Effector memory CD4-positive, alpha-beta T cell (primary cell): ENCODE measurements around the gene TECPR1.

Source experiments
- DNase-seq, 3 donors: peaks; one replicate each; pipeline ENCODE4 v3.0.0-alpha.2; 2020
- H3K27ac ChIP-seq: 2 replicates; pipeline ENCODE4 v1.7.0; 2013; ENCODE audit warnings: mild to moderate bottlenecking, low read length, moderate library complexity; ENCODE audit not compliant: insufficient read depth, poor library complexity, severe bottlenecking
- H3K27me3 ChIP-seq: replicated peaks from 2 replicates; pipeline ENCODE4 v1.7.0; 2013; ENCODE audit warnings: mild to moderate bottlenecking, low read length; ENCODE audit not compliant: insufficient read depth, control insufficient read depth, poor library complexity, severe bottlenecking
- H3K36me3 ChIP-seq: 2 replicates; pipeline ENCODE4 v1.7.0; 2013; ENCODE audit warnings: mild to moderate bottlenecking, low read length, moderate library complexity; ENCODE audit not compliant: control insufficient read depth, insufficient read depth
- H3K4me1 ChIP-seq: 2 replicates; pipeline ENCODE4 v1.7.0; 2013; ENCODE audit warnings: low read length, mild to moderate bottlenecking; ENCODE audit not compliant: control insufficient read depth, insufficient read depth, poor library complexity, severe bottlenecking
- H3K4me3 ChIP-seq: 2 replicates; pipeline ENCODE4 v1.7.0; 2013; ENCODE audit warnings: low read length, low read depth, mild to moderate bottlenecking; ENCODE audit not compliant: insufficient read depth, poor library complexity, severe bottlenecking
- H3K9me3 ChIP-seq: 2 replicates; pipeline ENCODE4 v1.7.0; 2013; ENCODE audit warnings: mild to moderate bottlenecking, low read length, moderate library complexity; ENCODE audit not compliant: control insufficient read depth

Gene TECPR1

DNA sequence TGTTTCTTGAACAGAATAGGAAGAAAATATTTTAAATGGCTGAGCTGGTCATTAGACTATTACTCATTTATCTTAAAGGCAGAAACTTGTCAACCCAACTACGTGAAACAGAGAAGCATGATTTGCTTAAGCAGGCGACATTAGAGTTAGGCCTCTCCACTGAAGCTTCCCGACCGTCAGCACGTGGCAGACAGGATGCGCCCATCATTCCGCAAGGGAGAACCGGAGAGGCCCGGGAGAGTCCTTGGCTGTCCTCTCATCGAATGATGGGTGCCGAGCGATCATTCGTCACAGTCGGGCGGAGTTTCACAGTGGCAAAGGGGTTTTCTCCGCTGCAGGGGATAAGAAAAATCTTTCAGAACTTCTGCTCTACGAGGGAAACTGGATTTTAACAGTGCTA lies 41.2 kb upstream of the TECPR1 start:
- peaks cover 9% of the 10 kb centered on the region for H3K36me3 ChIP-seq
- H3K27ac ChIP-seq = no peak overlapping the region
- H3K4me1 ChIP-seq = no peaks in the 10 kb centered on the region
- H3K9me3 ChIP-seq = no peaks in the 10 kb centered on the region
- H3K27me3 ChIP-seq = no peaks in the 10 kb centered on the region
- H3K4me3 ChIP-seq = no peak overlapping the region
- DNase-seq = no peak

DNA sequence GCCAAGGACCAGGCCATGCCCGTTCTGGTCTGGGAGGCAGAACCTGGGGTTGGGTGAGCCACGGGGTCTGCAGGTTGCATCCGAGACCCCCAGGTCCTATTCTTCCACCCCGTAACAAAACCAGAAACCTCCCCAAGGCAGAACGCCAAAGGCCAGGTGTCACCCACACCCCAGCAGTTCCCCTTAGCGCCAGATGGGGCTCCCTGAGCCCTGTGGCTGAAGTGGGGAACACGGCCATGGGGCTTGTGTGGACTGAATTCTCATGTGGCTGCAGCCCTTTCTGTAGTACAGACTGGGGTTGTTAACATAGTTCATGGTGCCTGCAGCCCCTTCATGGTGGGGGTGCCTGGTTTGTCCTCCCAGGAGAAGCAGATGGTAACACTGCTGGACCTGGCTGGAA lies 39.7 kb upstream of the TECPR1 start:
- peaks cover 9% of the 10 kb centered on the region for H3K36me3 ChIP-seq
- H3K4me3 ChIP-seq = no peak overlapping the region
- no peaks in the 10 kb centered on the region for H3K9me3 ChIP-seq
- DNase-seq = no peak
- no peaks in the 10 kb centered on the region for H3K4me1 ChIP-seq
- H3K27me3 ChIP-seq = no peaks in the 10 kb centered on the region
- H3K27ac ChIP-seq = no peak overlapping the region

DNA sequence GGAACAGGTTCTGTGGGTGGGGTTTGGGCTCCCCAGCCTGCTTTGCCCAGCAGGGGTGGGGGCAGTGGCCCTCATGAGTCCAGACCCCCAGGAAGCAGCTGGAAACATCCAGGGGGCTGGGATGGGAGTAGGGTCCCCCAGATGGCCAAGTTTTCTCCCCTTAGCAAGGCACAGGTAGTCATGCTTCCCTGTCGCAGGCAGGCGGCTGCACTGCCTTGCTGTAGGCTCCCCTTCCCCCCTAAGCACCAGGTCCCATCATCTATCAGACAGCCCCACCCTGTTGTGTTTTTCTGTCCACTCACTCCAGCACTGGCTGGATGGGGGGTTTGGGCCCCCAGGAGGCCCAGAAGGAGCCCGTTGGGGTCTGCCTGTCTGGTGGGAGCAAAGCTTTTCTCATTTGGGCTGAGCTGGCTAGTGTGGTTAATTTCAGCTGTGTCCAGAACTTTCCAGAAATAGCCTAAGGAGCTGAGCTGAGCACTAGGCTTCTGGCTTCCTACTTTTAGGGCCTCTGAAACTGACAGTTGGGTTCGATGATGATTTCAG lies 37.4 kb upstream of the TECPR1 start:
- Histone ChIP-seq H3K9me3 (no peaks in the 10 kb centered on the region), H3K36me3 (peaks cover 9% of the 10 kb centered on the region), H3K27me3 (no peaks in the 10 kb centered on the region), H3K4me1 (peaks cover 2% of the 10 kb centered on the region), H3K4me3 (no peak overlapping the region), H3K27ac (no peak overlapping the region)
- no peak for DNase-seq

DNA sequence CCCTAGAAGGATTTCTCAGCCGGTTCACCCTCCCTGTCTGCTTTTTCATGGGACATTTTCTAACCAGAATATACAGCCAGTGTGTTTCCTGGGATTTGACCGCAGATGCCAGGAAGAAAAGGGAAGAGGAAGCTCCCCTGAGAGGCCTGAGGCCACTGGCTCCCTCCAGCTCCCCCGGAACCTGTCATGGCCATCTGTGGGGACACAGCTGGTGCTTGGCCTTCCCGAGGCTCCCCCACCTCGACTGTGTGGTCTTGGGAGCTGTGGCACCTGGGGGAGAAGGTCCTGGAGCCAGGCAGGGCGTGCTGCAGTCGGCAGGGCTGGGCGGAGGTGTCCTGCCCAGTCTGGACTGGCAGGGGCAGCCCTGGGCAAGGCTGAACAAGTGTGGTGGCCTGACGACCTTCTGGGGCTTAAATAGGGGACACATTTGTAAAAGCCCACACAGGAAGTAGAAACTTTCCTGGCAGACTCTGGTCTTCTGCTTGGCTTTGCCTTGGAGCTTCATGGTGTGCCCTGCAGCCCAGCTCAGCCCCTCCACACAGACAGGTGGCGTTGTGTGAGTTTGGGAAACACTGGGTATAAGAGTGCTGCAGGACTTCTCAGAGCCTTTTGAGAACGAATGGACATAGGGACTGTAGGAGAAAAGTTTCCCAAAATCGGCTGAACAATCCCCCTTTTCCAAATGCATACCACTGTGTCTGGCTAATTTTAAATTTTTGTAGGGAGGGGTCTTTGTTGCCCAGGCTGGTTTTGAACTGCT lies 36.2 kb upstream of the TECPR1 start:
- no peak overlapping the region for H3K27ac ChIP-seq
- DNase-seq = no peak
- H3K27me3 ChIP-seq = no peaks in the 10 kb centered on the region
- H3K4me1 ChIP-seq = peaks cover 9% of the 10 kb centered on the region
- no peak overlapping the region for H3K4me3 ChIP-seq
- no peaks in the 10 kb centered on the region for H3K9me3 ChIP-seq
- H3K36me3 ChIP-seq = peaks cover 3% of the 10 kb centered on the region

DNA sequence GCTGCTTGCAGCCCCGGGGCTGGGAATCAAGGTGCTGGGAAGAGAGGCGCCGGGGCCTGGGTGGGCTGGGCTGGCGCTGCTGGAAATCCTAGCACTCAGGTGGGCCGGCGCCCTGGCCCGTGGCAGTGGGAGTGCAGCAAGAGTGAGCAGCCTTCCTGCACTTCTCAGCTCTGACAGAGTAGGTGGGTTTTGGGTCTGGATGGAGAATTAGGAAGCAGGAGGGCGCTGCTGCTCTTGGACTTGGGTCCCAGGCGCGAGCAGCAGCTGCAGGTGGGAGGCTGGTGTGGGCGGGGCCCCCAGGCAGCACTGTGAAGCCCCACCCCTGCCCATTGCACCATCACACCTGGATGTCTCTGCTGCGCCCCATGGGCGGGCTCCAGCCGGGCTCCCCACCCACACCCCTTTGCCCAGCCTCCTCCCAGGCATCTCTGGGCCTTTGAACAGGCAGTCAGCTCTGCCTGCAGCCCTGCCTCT lies 35.5 kb upstream of the TECPR1 start:
- DNase-seq = no peak
- peaks cover 16% of the 10 kb centered on the region for H3K4me1 ChIP-seq

DNA sequence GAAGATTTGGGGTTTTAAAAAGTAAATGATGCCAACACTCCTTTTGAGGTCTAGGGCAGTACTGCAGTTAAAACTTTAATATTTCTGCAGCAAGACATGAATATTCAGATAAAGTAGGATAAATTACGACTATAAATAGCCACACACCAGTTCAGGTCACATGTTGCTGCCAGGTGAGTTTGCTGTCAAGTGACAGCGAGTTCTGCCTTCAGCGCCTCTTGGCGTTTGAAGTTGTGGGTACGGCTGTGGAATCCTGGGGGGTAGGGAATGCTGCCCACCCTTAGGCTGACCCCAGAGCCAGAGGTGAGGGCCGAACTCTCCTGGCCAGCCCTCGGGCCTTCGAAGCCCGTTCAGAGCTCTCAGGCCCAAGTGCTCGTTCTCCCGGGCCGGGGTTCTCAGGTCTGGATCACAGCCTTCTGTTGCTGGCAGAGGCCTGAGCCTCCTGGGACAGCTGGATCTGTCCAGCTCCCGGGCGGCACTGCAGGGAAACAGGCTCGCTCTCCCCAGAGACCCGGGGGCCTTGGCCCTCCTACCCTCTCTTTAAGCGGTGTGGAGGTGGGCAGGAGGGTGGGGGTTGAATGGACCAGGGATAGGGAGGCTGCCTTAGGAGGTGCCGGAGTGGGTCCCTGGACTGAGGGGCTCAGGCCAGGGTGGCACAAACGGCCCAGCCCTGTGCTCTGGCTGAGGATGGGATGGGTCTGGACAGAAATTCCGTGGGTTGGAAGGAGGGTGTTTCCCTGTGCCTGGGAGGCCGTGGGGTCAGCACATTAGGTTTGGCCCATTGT lies 34.9 kb upstream of the TECPR1 start:
- no peak overlapping the region for H3K27ac ChIP-seq
- no peaks in the 10 kb centered on the region for H3K9me3 ChIP-seq
- peaks cover 23% of the 10 kb centered on the region for H3K4me1 ChIP-seq
- DNase-seq = no peak
- H3K27me3 ChIP-seq = no peaks in the 10 kb centered on the region
- H3K36me3 ChIP-seq = no peaks in the 10 kb centered on the region
- no peak overlapping the region for H3K4me3 ChIP-seq

More for the DNA sequence above, 35.5 kb upstream of the TECPR1 start:
- Histone ChIP-seq H3K4me3 (no peak overlapping the region), H3K9me3 (no peaks in the 10 kb centered on the region), H3K36me3 (no peaks in the 10 kb centered on the region), H3K27ac (no peak overlapping the region), H3K27me3 (no peaks in the 10 kb centered on the region)

DNA sequence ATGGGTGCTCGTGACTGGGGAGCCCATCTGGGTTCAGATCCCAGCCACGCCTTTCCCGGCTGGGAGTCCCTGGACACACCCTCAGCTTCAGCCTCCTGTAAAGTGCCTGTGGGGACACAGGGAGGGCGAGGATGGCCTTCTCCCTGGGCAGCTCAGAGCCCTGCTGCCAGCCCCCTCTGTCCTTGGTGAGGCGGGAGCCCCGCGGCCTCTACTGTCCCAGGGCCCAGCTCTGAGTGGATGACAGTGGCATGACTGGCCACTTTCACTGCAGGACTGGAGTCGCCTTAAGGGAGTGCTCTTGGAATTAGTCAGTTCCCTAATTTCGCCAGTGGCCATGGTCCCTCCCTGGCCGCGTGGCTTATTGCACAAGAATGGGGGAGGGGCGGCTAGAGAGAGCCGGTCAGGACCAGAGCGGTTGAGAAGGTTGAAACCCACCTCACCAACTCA lies 34.1 kb upstream of the TECPR1 start:
- no peaks in the 10 kb centered on the region for H3K36me3 ChIP-seq
- H3K27ac ChIP-seq = no peak overlapping the region
- H3K9me3 ChIP-seq = no peaks in the 10 kb centered on the region
- no peak for DNase-seq
- peaks cover 23% of the 10 kb centered on the region for H3K4me1 ChIP-seq
- no peaks in the 10 kb centered on the region for H3K27me3 ChIP-seq
- no peak overlapping the region for H3K4me3 ChIP-seq

DNA sequence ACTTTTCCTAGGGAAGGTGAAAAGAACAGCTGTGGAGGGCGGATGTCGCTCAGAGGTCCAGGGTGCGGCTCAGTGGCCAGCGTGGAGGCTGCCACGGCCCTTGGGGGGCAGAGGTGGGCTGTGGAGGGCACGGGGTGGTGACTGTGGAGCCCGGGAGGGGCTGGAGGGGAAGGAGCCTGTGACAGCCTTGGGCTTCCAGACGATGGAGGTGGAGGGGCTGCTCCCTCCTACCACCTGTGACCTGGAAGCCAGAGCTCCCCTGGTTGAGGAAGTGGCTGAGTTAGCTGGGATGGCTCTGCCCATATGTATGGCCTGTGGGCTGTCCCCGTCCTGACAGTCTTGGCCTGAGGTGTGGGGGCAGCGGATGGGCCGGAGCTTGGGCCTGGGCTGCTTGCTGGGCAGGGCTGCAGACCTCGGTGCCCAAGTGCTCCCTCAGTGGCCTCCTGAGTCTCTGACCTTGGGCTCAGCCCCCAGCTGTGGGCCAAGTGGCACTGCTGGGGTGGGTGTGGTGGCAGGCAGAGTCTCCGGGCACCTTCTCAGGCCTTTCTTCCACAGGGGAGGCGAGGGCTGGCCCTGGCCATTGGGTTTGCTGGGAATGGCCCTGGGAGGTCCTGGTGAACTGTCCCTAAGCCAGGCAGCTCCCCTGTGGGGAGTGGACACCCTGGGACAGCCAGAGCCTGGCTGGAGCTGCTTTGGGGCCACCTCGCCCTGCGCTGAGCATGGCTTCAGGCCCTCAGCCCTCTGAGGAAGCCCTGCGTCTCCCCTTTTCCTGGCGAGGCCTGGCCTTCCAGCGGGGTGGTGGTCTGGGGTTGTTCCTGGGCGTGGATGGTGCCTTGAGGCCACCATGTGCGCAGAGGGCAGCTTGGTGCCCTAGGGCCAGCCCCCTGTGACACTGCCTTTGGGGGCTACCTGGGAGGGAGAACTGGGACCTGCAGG lies 33.4 kb upstream of the TECPR1 start:
- H3K27ac ChIP-seq = no peak overlapping the region
- no peaks in the 10 kb centered on the region for H3K27me3 ChIP-seq
- H3K4me1 ChIP-seq = peaks cover 27% of the 10 kb centered on the region
- no peak for DNase-seq
- H3K36me3 ChIP-seq = no peaks in the 10 kb centered on the region
- H3K4me3 ChIP-seq = no peak overlapping the region
- H3K9me3 ChIP-seq = no peaks in the 10 kb centered on the region

DNA sequence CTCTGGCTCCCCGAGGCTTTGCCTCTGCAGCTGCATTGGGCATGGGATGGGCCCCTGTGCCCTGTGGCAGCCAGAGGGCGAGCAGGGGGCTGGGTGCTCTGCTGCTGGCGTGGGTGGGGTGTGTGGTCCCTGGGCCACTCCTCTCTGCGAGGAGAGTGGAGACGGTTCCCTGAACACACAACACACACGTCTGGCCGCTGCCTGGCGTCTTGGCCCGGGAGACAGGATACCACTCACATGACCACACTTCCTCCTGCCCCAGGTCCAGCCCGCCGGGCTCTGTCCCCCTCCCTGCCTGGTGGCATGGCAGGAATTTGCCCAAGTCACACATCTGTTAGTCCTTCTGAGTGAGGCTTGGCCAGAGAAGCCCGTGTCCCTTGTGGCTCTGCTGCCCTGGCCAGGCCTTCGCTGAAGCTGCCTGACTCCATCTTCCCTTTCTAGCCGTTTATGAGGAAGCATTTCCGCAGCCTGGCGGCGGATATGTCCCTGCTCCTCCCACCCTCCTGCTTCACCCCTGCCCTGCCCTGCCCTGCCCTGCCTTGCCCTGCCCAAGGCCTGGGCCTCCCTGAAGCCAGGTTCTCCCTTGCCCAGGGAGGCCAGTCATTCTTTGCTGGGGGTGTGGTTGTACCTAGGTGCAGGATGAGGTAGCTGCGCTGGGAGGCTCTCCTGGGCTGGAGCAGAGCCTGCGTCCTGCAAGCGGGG lies 32.5 kb upstream of the TECPR1 start:
- H3K36me3 ChIP-seq = no peaks in the 10 kb centered on the region
- H3K27me3 ChIP-seq = no peaks in the 10 kb centered on the region
- no peak overlapping the region for H3K27ac ChIP-seq
- H3K4me1 ChIP-seq = peaks cover 28% of the 10 kb centered on the region
- no peak overlapping the region for H3K4me3 ChIP-seq
- DNase-seq = no peak
- H3K9me3 ChIP-seq = no peaks in the 10 kb centered on the region
